Adipose tissue (tissue), 3 donors: Measurements from ENCODE around the gene HAUS1. TPM values are rescaled to one million over a fixed set of nuclear protein-coding genes. Genes with fewer than 3 reads are reported as not detected.
"Not testable (repeated sequence)": the region's sequence is repeated elsewhere in the genome, so short reads cannot be mapped to it uniquely, and the experiment has no call there.

Experiments
- H3K27ac ChIP-seq: one replicate; pipeline ENCODE4 v1.5.1; 2013; ENCODE audit warnings: low read depth, low read length
- WGBS, 3 donors: extraction: QIAGEN DNeasy Blood & Tissue Kit; methylation state at CpG; one replicate each; pipeline ENCODE4 v1.1.7; 2013; 5-methylcytosine and 5-hydroxymethylcytosine counted together
- polyA plus RNA-seq, 3 donors: library from polyadenylated mRNA; stranded (reverse); fragments of 200-250 nt; gene quantifications; one replicate each; pipeline ENCODE4 v1.2.3, GENCODE V29; 2013
- donor health status: healthy with polysubstance abuse.
- donor health status: Bipolar disorder and iron deficiency.
- donor health status: healthy.

The HAUS1 gene
- polyA plus RNA-seq, 3 donors, result 11.1 to 27.4 (median 11.6) TPM

DNA sequence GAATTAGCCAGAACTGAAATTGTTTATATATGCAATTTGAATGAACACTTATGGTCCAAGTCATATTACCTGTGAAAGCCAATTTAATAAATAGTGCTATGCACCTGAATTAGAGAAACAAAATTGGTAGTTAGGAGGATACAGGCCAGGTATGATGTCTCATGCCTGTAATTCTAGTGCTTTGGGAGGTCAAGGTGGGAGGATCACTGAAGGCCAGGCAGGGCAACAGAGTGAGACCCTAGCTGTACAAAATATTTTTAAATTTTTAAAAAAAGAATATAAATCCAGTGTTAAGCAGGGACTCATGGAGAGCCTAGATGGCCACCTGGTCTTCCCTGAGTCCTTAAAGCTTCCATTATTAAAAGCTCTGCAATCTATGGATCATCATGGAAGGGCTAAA is 24.8 kb upstream of the HAUS1 start:
- no peak overlapping the region for H3K27ac ChIP-seq

DNA sequence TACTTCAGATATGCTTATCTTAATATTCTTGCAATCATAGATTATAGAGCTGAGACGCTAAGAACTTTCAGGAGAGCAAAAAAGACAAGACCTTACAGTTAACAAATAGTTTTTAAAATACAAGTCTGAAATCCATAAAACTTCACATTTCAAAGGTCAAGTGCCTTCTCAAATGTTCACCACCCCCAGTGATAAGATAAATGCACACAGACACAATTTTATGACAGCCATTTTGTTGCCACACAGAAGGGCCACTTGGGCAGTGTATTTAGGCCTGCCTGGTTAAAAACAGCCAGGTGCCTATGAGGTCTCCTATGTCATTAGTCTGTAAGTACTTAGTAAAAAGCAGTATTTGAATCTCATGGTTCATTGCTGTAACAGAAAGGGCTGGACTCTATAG is 24.0 kb upstream of the HAUS1 start:
- 69 to 93% (median 86%) methylated on average over 1 of the region's 1 CpG for WGBS, 3 donors
- H3K27ac ChIP-seq, result no peak overlapping the region

DNA sequence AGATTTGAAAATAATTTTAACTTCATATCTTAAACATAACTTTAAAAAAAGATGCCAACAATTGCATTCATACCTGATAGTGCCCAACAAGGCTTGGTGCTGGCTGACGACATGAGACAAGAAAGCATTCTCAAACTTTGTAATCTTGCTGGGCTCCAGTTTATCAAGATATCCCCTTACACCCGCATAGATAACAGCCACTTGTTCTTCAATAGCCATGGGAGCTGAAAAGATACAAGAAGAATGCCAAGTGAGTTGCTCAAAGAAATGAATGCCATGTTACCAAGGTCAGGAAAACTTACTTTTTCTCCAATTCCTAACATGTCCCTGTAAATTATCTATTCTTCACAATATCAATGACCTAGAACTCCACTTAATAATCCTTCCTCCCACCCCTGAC is 19.8 kb upstream of the HAUS1 start:
- WGBS, 3 donors, result 42 to 92% (median 74%) methylated on average over 2 of the region's 2 CpGs
- H3K27ac ChIP-seq, result no peak overlapping the region

DNA sequence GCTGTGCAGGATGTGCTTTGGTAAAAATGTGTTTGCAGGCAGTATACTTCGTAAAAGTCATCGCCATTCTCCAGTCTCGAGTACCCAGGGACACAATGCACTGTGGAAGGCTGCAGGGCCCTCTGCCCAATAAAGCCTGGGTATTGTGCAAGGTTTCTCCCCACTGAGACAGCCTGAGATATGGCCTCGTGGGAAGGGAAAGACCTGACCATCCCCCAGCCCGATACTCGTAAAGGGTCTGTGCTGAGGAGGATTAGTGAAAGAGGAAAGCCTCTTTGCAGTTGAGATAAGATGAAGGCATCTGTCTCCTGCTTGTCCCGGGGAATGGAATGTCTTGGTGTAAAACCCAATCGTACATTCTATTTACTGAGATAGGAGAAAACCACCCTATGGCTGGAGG is 15.7 kb upstream of the HAUS1 start:
- not testable (repeated sequence) for H3K27ac ChIP-seq
- 77 to 81% (median 79%) methylated on average over 8 of the region's 8 CpGs for WGBS, 3 donors

DNA sequence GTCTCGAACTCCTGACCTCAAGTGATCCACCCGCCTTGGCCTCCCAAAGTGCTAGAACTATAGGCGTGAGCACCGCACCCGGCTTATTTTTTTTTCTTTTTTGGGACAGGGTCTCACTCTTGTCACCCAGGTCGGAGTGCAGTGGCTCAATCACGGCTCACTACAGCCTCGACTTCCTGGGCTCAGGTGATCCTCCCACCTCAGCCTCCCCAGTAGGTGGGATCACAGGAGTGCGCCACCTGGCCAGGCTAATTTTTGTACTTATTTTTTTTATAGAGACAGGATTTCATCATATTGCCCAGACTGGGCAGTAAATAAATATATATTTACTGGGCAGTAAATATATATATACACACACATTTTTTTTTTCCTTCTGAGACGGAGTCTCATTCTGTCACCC is 8.7 kb upstream of the HAUS1 start:
- 93 to 96% (median 95%) methylated on average over 10 of the region's 10 CpGs for WGBS, 3 donors

DNA sequence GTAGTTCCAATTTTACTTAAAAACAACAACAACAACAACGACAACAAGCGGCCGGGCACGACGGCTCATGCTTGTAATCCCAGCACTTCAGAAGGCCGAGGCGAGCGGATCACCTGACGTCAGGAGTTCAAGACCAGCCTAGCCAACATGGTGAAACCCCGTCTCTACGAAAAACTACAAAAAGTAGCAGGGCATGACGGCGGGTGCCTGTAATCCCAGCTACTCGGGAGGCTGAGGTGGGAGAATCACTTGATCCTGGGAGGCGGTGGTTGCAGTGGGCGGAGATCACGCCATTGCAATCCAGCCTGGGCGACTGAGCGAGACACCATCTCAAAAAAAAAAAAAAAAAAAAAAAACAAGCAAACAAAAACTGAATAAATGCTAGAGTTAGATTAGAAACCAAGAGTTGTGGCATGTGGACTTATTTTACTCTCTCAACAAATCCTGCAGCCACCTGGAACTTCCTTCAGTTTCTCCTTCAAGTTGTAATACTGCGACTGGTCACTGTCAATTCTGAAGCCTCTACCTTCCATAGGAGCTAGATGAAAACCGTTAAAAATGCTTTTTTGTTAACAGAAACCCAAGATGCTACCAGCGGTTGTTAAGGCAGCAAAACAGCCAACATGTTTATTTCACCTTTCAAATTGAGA is 7.4 kb upstream of the HAUS1 start:
- no peak overlapping the region for H3K27ac ChIP-seq
- 24 to 55% (median 54%) methylated on average over 22 of the region's 22 CpGs for WGBS, 3 donors

More for the DNA sequence above, 8.7 kb upstream of the HAUS1 start:
- H3K27ac ChIP-seq, result no peak overlapping the region

DNA sequence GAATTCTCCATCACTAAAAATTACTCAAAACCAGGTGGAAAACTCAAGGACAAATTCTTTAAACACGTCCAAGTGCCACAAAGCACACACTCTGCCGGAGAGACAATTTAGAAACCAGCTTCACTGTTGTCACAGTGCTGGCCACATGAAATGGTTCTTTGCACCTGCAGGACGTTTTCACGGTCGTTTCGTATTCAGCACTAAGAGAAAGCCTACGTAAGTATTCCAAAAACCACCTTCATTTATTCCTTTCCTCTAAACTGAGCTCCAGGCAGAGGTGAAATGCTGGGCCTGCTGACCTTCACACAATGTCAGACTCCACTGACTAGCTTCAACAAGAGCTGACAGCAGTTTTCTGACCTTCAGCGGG is 6.8 kb upstream of the HAUS1 start:
- H3K27ac ChIP-seq, result no peak overlapping the region
- 0 to 1% (median 0%) methylated on average over 8 of the region's 8 CpGs for WGBS, 3 donors

DNA sequence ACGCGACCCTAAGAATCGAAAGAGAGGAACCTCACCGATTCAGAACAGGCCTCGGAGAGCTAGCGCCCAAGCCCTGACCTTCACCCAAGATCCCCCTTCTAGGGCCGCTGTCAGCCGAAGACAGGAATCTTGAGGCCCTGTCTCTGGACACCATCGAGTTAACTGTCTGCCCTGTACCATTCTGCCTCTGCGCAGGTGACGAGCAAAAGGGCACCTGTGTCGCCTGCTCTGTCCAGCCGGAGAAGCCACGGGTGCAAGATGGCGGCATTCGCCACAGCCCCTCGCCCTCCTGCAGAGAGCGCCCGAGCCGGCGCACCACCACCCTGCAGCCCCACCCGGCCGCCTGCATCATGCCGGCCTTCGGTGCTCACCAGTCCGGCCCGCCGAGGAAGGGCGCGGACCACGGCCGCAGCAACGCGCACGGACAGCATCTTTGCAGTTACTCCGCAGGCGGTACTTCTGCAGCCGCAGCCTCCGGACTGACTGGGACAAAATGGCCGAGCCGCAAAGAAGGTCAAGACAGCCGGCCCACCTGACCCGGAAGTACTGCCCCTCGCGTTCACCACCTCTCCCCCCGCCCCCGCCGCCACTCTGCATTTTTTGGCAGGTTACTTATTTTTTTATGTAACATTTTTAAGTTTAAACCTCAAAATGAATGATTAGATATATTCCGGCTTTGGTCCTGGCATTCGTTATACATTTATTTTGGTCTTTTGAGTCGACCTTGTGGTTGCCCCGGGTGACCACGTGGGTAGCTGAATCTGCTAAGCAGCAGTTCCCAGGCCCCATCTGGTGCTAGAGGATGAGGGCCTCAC is 6.2 kb upstream of the HAUS1 start, which contains the start of gene ATP5F1A:
Gene ATP5F1A, minus strand, starts transcription at position 496 of the 815 bp plus-strand sequence. Its CDS starts 65 bp downstream, at position 431.
- WGBS, 3 donors, result 0% methylated on average over 49 to 53 of the region's 53 CpGs
- H3K27ac ChIP-seq, result no peak within 1 kb of the TSS

DNA sequence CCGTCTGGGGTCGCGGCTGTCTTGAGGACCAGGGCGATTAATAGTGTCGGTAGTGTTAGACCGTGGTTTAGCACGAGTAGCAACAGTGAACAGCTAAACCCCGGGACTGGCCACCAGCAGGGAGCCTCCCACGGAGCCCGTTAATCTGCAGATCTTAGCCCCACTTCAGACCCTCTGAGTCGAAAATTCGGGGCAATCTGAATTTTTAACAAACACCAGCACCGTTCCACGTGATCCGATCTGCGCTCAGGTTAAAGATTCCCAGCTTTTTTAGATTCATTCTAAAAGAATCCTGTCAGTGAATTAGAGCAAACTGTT is 5.6 kb upstream of the HAUS1 start:
- WGBS, 3 donors, result 17 to 23% (median 21%) methylated on average over 16 of the region's 16 CpGs
- H3K27ac ChIP-seq, result no peak overlapping the region

DNA sequence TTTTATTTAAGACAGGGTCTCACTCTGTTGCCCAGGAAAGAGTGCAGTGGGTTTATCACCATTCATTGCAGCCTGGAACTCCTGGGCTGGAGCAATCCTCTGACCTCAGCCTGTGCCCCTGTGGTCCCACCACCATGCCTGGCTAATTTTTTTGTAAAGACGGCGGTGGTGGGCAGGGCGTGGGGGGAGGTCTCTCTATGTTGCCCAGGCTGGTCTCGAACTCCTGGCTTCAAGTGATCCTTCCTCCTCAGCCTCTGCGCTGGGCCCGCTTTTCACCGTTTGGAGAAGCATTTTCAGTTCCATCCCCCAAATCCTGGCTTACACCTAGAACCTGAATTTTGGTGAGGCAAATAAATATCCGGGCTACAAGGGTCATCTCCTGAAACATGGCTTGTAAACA is 4.7 kb upstream of the HAUS1 start:
- no peak overlapping the region for H3K27ac ChIP-seq
- WGBS, 3 donors, result 97 to 98% (median 97%) methylated on average over 8 of the region's 8 CpGs

DNA sequence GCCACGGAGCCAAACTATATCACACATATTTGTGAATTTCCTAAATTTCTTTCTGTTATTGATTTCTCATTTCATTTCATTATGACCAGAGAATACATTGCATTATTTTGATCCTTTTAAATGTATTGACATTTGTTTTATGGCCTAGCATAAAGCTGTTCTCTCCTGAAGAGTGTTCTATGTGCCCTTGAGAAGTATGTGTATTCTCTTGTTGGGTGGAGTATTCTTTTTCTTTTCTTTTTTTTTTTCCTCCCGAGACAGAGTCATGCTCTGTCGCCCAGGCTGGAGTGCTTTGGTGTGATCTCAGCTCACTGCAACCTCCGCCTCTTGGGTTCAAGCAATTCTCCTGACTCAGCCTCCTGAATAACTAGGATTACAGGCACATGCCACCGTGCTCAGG is 5.2 kb downstream of the HAUS1 start:
- WGBS, 3 donors, result 86 to 96% (median 96%) methylated on average over 5 of the region's 5 CpGs
- H3K27ac ChIP-seq, result no peak overlapping the region

DNA sequence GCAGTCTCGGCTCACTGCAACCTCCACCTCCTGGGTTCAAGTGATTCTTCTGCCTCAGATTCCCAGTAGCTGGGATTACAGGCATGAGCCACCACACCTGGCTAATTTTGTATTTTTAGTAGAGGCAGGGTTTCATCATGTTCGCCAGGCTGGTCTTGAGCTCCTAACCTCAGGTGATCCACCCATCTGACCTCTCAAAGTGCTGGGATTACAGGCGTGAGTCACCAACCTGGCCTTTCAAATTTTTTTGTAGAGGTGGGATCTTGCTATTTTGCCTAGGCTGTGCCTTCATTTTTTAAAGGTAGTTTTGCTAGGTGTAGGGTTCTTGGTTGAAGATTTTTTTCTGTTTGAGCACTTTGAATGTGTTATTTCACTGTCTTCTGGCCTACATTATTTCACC is 6.2 kb downstream of the HAUS1 start:
- 91 to 98% (median 93%) methylated on average over 3 of the region's 3 CpGs for whole genome bisulfite sequencing, 3 donors
- no peak overlapping the region for H3K27ac ChIP-seq

DNA sequence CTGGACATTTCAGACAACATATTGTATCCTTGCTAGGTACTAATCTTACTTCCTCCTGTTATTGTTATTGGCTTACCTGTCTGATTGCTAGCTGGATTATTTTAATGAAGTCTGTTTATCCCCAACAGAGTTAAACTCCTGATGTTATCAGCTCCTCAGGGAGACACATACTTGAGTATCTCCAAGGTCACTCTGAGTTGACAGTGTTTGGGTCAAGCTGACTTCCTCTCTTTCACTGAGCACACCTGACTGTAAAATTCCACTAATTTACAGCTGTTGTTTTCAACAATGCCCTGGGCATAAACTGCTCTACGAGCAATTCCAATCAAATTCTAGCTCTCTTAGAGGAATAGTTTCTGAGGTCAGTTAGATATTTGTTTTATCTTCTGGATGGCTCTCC is 9.6 kb downstream of the HAUS1 start:
- H3K27ac ChIP-seq, result no peak overlapping the region
- WGBS, 3 donors, result 86 to 96% (median 87%) methylated on average over 1 of the region's 1 CpG

DNA sequence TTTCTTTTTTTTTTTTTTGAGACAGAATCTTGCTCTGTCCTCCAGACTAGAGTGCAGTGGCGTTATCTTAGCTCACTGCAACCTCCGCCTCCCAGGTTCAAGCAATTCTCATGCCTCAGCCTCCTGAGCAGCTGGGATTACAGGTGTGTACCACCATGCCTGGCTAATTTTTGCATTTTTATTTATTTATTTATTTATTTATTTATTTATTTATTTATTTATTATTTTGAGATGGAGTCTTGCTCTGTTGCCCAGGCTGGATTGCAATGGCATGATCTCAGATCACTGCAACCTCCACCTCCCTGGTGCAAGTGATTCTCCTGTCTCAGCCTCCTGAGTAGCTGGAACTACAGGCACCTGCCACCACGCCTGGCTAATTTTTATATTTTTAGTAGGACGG is 22.4 kb downstream of the HAUS1 start:
- whole genome bisulfite sequencing, 3 donors, result 95 to 99% (median 97%) methylated on average over 4 of the region's 4 CpGs
- not testable (repeated sequence) for H3K27ac ChIP-seq

DNA sequence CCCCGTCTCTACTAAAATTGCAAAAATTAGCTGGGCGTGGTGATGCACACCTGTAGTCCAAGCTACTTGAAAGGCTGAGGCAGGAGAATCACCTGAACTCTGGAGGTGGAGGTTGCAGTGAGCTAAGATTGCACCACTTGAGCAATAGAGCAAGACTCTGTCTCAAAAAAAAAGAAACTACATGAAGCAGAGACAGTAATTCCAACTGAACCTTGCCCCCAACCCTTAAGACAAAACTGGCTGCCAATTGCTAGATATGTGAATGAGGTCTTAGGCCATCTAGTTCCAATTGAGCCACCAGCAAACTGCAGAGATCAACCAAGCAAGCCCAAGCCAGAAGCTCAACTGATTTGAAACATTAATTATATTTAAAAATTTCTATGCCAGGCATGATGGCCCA is 25.9 kb downstream of the HAUS1 start:
- no peak overlapping the region for H3K27ac ChIP-seq
- 95 to 98% (median 98%) methylated on average over 2 of the region's 2 CpGs for WGBS, 3 donors

DNA sequence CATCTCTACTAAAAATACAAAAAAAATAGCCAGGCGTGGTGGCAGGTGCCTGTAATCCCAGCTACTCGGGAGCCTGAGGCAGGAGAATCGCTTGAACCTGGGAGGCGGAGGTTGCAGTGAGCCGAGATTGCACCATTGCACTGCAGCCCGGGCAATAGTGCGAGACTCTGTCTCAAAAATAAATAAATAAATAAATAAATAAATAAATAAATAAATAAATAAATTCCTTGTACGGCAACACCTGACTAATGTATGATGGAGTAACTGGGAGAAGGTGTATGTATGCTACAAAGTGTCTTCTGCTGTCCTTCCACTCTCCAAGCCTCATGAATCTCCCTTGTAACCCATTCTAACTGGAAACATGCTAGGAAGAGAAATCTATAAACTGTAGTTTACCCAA is 26.4 kb downstream of the HAUS1 start:
- WGBS, 3 donors, result 91 to 98% (median 97%) methylated on average over 8 of the region's 8 CpGs
- H3K27ac ChIP-seq, result not testable (repeated sequence)

DNA sequence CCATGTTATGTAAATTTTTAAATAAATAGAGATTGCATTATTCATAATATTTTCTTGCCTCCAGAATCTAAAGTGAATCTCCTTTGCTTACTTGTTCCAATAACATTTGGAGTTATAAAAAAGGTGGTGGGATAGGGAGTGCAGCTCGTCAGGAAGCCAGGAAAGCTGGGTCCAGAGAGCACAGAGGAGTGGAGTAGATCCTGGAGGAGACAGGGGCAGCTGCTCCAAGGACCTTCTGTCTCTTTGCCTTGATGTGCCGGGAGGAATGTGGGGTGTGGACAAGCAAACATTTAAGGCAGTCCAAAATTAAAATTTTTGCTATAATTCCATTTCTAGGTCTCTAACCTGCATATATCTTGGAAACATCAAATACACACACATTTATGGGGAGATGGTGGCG is 29.3 kb downstream of the HAUS1 start:
- no peak overlapping the region for H3K27ac ChIP-seq
- WGBS, 3 donors, result 91 to 94% (median 91%) methylated on average over 3 of the region's 3 CpGs

DNA sequence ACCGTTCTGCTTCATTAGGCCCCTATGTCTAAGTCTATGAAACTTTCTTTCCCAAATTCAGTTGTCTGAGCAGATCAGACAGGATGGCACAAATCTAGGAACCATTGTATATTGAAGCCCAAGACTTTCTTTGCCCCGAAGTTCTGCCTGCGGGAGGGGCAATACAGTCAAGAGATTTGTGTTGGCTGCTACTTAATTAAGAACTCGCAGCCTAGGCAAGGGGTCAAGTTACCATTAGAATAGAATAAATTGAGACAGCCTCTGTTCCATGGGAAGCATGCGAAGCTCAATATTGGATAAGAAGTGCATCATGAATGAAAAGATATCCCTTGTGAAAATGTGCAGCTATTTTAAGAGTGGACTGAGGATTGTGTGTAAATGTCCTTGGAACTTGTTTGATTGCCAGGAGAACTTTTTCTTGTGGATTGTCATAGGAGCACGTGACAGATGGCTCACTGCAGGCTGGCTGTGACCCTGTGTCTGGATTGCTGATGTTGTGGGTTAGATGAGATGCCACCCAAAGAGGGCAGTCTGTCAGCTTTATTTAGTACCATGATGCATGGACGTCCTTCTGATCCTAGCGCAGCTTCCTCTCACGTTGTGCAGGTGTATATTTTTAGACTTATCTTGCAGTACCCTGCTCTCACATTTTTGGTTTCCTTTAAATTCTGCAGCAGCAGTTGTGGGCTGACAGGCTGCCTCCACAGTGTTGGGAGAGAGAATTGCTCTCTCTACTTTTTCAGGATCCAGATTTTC is 30.9 kb downstream of the HAUS1 start:
- no peak overlapping the region for H3K27ac ChIP-seq
- 54 to 67% (median 63%) methylated on average over 9 of the region's 9 CpGs for WGBS, 3 donors

DNA sequence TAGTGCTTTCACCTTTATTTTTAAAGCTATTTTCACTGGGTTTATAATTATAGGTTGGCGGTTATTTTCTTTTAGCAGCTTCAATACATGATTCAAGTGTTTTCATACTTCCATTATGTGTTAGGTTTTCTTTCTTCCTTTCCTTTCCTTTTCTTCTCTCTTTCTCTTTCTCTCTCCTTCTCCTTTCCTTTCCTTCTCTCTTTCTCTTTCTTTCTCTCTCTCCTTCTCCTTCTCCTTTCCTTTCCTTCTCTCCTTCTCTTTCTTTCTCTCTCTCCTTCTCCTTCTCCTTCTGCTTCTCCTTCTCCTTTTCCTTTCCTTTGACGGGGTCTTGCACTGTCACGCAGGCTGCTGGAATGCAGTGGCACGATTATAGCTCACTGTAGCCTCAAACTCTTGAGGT is 36.0 kb downstream of the HAUS1 start:
- 93 to 96% (median 94%) methylated on average over 4 of the region's 4 CpGs for WGBS, 3 donors
- H3K27ac ChIP-seq, result no peak overlapping the region
